GM19438 (cell line): ENCODE data around the gene RPL35.

ENCODE experiments used
- ATAC-seq: cut with Tn5 transposase; IDR thresholded peaks from one replicate; pipeline ENCODE4 v1.9.1; 2021; ENCODE audit warnings: low read depth; ENCODE audit not compliant: unreplicated experiment

The RPL35 gene

GRCh38 chr9:124828489-124829333, 33.0 kb downstream of the RPL35 start:
- ATAC-seq = no peak

- ATAC-seq = no peak
Observed at GRCh38 chr9:124820698-124821623, 40.8 kb downstream of the RPL35 start.

- ATAC-seq = no peak
Observed at GRCh38 chr9:124818431-124819281, 43.1 kb downstream of the RPL35 start.

- ATAC-seq = no peak
Observed at GRCh38 chr9:124815601-124816000, 46.2 kb downstream of the RPL35 start.

GRCh38 chr9:124814164-124814535, 47.6 kb downstream of the RPL35 start:
- ATAC-seq = no peak

- no peak for ATAC-seq
Observed at GRCh38 chr9:124813501-124814163, 48.1 kb downstream of the RPL35 start.

GRCh38 chr9:124813041-124813440, 48.7 kb downstream of the RPL35 start:
- no peak for ATAC-seq

- ATAC-seq = no peak
Observed at GRCh38 chr9:124812441-124812876, 49.3 kb downstream of the RPL35 start.

- ATAC-seq = no peak
Observed at GRCh38 chr9:124810663-124811355, 50.9 kb downstream of the RPL35 start.

GRCh38 chr9:124809741-124810500, 51.8 kb downstream of the RPL35 start:
- ATAC-seq = no peak

- no peak for ATAC-seq
Observed at GRCh38 chr9:124809211-124809610, 52.5 kb downstream of the RPL35 start.

- no peak for ATAC-seq
Observed at GRCh38 chr9:124808246-124808956, 53.4 kb downstream of the RPL35 start.
